HepG2 (cell line): ENCODE measurements around the gene TAF8. TPM values are rescaled to one million over a fixed set of nuclear protein-coding genes. Genes with fewer than 3 reads are reported as not detected.

Experiments used
- AKAP8 ChIP-seq: sonication (generic); formaldehyde crosslinking; IDR thresholded peaks from 2 replicates; pipeline ENCODE4 v1.5.1; 2020; ENCODE audit warnings: mild to moderate bottlenecking, missing genetic modification reagents
- DPF2 ChIP-seq: sonication (generic); formaldehyde crosslinking; IDR thresholded peaks from 2 replicates; pipeline ENCODE4 v1.4.0; 2020; ENCODE audit warnings: mild to moderate bottlenecking, low read depth, missing genetic modification reagents, borderline replicate concordance
- FOXC1 ChIP-seq: sonication (generic); formaldehyde crosslinking; IDR thresholded peaks from 2 replicates; pipeline ENCODE4 v1.8.0; 2022; ENCODE audit warnings: mild to moderate bottlenecking, missing genetic modification reagents, borderline replicate concordance
- GLMP ChIP-seq: sonication (generic); formaldehyde crosslinking; IDR thresholded peaks from 2 replicates; pipeline ENCODE4 v1.9.0; 2021; ENCODE audit warnings: missing genetic modification reagents, mild to moderate bottlenecking, borderline replicate concordance
- HINFP ChIP-seq: sonication (generic); formaldehyde crosslinking; IDR thresholded peaks from 2 replicates; pipeline ENCODE4 v1.4.0; 2020; ENCODE audit warnings: low read depth, mild to moderate bottlenecking, missing genetic modification reagents
- IRF9 ChIP-seq: sonication (generic); formaldehyde crosslinking; IDR thresholded peaks from 2 replicates; pipeline ENCODE4 v1.8.0; 2022; ENCODE audit warnings: missing genetic modification reagents, mild to moderate bottlenecking, borderline replicate concordance
- MBD4 ChIP-seq: IDR thresholded peaks from 2 replicates; pipeline ENCODE4 v1.6.1; 2012; ENCODE audit warnings: low read length, inconsistent platforms, borderline replicate concordance
- PRDM10 ChIP-seq: sonication (generic); formaldehyde crosslinking; IDR thresholded peaks from 2 replicates; pipeline ENCODE4 v1.4.0; 2020; ENCODE audit warnings: low read depth, missing genetic modification reagents
- SCMH1 ChIP-seq: sonication (generic); formaldehyde crosslinking; IDR thresholded peaks from 2 replicates; pipeline ENCODE4 v1.9.0; 2021; ENCODE audit warnings: missing genetic modification reagents, mild to moderate bottlenecking, borderline replicate concordance
- SNAPC4 ChIP-seq: sonication (generic); formaldehyde crosslinking; IDR thresholded peaks from 2 replicates; pipeline ENCODE4 v1.4.0; 2020; ENCODE audit warnings: mild to moderate bottlenecking, missing genetic modification reagents
- TARDBP ChIP-seq: sonication (generic); formaldehyde crosslinking; IDR thresholded peaks from 2 replicates; pipeline ENCODE4 v1.8.0; 2022; ENCODE audit warnings: mild to moderate bottlenecking, missing genetic modification reagents
- U2AF2 ChIP-seq: fragments of 200-400 bp; formaldehyde crosslinking; IDR thresholded peaks from 2 replicates; pipeline ENCODE4 v1.6.1; 2017; ENCODE audit warnings: low read depth, mild to moderate bottlenecking, low read length
- ZBTB8A ChIP-seq: sonication (generic); formaldehyde crosslinking; IDR thresholded peaks from 2 replicates; pipeline ENCODE4 v1.4.0; 2020; ENCODE audit warnings: mild to moderate bottlenecking, low read depth, missing genetic modification reagents, borderline replicate concordance
- ZNF570 ChIP-seq: sonication (generic); formaldehyde crosslinking; IDR thresholded peaks from 2 replicates; pipeline ENCODE4 v1.4.0; 2020; ENCODE audit warnings: mild to moderate bottlenecking, missing genetic modification reagents, borderline replicate concordance
- polyA plus RNA-seq, 8 experiments: library from polyadenylated mRNA; depleted of rRNA in 3 of 8; stranded (reverse) in 7 of 8; unstranded in 1 of 8; fragments of >200 nt; fragmentation: Illumina TruSeq in 4 of 8; extraction: Trizol in 4 of 8; gene quantifications; 2 replicates each; pipeline versions ENCODE4 v1.2.1 to v1.2.3, GENCODE V29; 2011 to 2016; ENCODE audit warnings: low read depth in 4 of 8, missing spikeins in 1 of 8, mixed read lengths in 1 of 8; ENCODE audit not compliant: insufficient read depth in 1 of 8
- total RNA-seq, 5 experiments: library from RNA; depleted of rRNA; stranded (reverse); fragments of >200 nt; fragmentation: Illumina TruSeq; extraction: Trizol; gene quantifications; 2 replicates each; pipeline ENCODE4 v1.2.3, GENCODE V29; 2016; ENCODE audit warnings: low read depth in 1 of 5

TAF8 gene
- total and polyA plus RNA-seq, 2 of the 13 experiments (the other 11 are each of a cell fraction or from before 2014, with no cell fraction given): 25.2 to 25.8 TPM

- TF ChIP-seq ZBTB8A (CRISPR knock-in tag): peak; percentile 88; the same call in 1 of the 2 replicates
- TF ChIP-seq SCMH1: no peak
- TF ChIP-seq PRDM10 (CRISPR knock-in tag): peak; percentile 98
- no peak for TF ChIP-seq U2AF2
- TF ChIP-seq SNAPC4: peak; percentile 89; the same call in 1 of the 2 replicates
- peak; percentile 89 for TF ChIP-seq TARDBP (CRISPR knock-in tag)
- TF ChIP-seq HINFP: peak; percentile 80
- TF ChIP-seq MBD4: no peak
- peak; percentile 68; the same call in 1 of the 2 replicates for TF ChIP-seq FOXC1 (CRISPR knock-in tag)
- TF ChIP-seq IRF9 (CRISPR knock-in tag): peak; percentile 70; the same call in 1 of the 2 replicates
- no peak for TF ChIP-seq DPF2 (CRISPR knock-in tag)
- no peak for TF ChIP-seq ZNF570 (CRISPR knock-in tag)
- 0 out of 2 replicates have a peak, but pooled peaks have one; percentile 39 for TF ChIP-seq AKAP8 (CRISPR knock-in tag)
- TF ChIP-seq GLMP (CRISPR knock-in tag): no peak
These were observed at the start of gene TAF8 (continued) for GRCh38 chr6:42050297-42051267.
